Astrocyte (in vitro differentiated cells and primary cell): ENCODE results near the gene ECI1. TPM values are rescaled to one million over a fixed set of nuclear protein-coding genes. Genes with fewer than 3 reads are reported as not detected.

Experiments used
- DNase-seq: peaks from one replicate; pipeline ENCODE4 v3.0.0-alpha.2; 2010; ENCODE audit warnings: low read depth
- FAIRE-seq: peaks from 2 replicates; lab custom pipeline; 2011; peaks lifted over from hg19 to GRCh38; lab: Jason Lieb, UNC
- H2AFZ ChIP-seq: 2 replicates; pipeline ENCODE4 v1.6.0; 2012; ENCODE audit warnings: low read depth, low read length, inconsistent platforms
- H3K27ac ChIP-seq: 2 replicates; pipeline ENCODE4 v1.5.1; 2011; ENCODE audit warnings: low read depth, low read length, inconsistent platforms
- H3K27me3 ChIP-seq: 2 replicates; pipeline ENCODE4 v1.6.0; 2011; ENCODE audit warnings: low read length, inconsistent platforms; ENCODE audit not compliant: insufficient read depth
- H3K36me3 ChIP-seq: 2 replicates; pipeline ENCODE4 v1.5.1; 2011; ENCODE audit warnings: low read length, inconsistent platforms; ENCODE audit not compliant: insufficient read depth
- H3K4me1 ChIP-seq: 2 replicates; pipeline ENCODE4 v1.5.1; 2011; ENCODE audit warnings: low read length, inconsistent platforms; ENCODE audit not compliant: insufficient read depth
- H3K4me2 ChIP-seq: 2 replicates; pipeline ENCODE4 v1.6.0; 2012; ENCODE audit warnings: low read length, inconsistent platforms
- H3K4me3 ChIP-seq: 2 replicates; pipeline ENCODE4 v1.5.1; 2011; ENCODE audit warnings: low read depth, mild to moderate bottlenecking, low read length, inconsistent platforms; ENCODE audit not compliant: insufficient read depth
- H3K79me2 ChIP-seq: 2 replicates; pipeline ENCODE4 v1.6.0; 2012; ENCODE audit warnings: mild to moderate bottlenecking, low read length, inconsistent platforms; ENCODE audit not compliant: insufficient read depth
- H3K9ac ChIP-seq: 2 replicates; pipeline ENCODE4 v1.6.0; 2012; ENCODE audit warnings: mild to moderate bottlenecking, low read length, inconsistent platforms
- H3K9me3 ChIP-seq: 2 replicates; pipeline ENCODE4 v1.5.1; 2012; ENCODE audit warnings: low read depth, mild to moderate bottlenecking, low read length, inconsistent platforms; ENCODE audit not compliant: insufficient read depth
- H4K20me1 ChIP-seq: 2 replicates; pipeline ENCODE4 v1.6.0; 2012; ENCODE audit warnings: low read length, inconsistent platforms; ENCODE audit not compliant: insufficient read depth
- H3K27ac Mint-ChIP-seq: one replicate; pipeline ENCODE4 v1.8.0; 2021; ENCODE audit warnings: mild to moderate bottlenecking, mixed read lengths; ENCODE audit not compliant: unreplicated experiment
- H3K27me3 Mint-ChIP-seq: one replicate; pipeline ENCODE4 v1.8.0; 2021; ENCODE audit warnings: low read depth, mixed read lengths; ENCODE audit not compliant: unreplicated experiment
- H3K36me3 Mint-ChIP-seq: one replicate; pipeline ENCODE4 v1.8.0; 2021; ENCODE audit warnings: low read depth, mixed read lengths; ENCODE audit not compliant: unreplicated experiment
- H3K4me1 Mint-ChIP-seq: one replicate; pipeline ENCODE4 v1.8.0; 2021; ENCODE audit warnings: low read depth, mixed read lengths; ENCODE audit not compliant: unreplicated experiment
- H3K4me3 Mint-ChIP-seq: one replicate; pipeline ENCODE4 v1.8.0; 2021; ENCODE audit warnings: mild to moderate bottlenecking, moderate library complexity, mixed read lengths; ENCODE audit not compliant: unreplicated experiment
- H3K9me3 Mint-ChIP-seq: one replicate; pipeline ENCODE4 v1.8.0; 2021; ENCODE audit warnings: mild to moderate bottlenecking, mixed read lengths; ENCODE audit not compliant: unreplicated experiment
- CTCF ChIP-seq: IDR thresholded peaks from 2 replicates; pipeline ENCODE4 v1.5.1; 2011; ENCODE audit warnings: low read depth, mild to moderate bottlenecking, inconsistent platforms, low read length, moderate library complexity; ENCODE audit not compliant: insufficient read depth
- EZH2 ChIP-seq: IDR thresholded peaks from 2 replicates; pipeline ENCODE4 v1.6.1; 2012; ENCODE audit warnings: mild to moderate bottlenecking, low read length, inconsistent platforms; ENCODE audit not compliant: insufficient read depth
- total RNA-seq: library from RNA; stranded (reverse); gene quantifications from 2 replicates; pipeline ENCODE4 v1.2.1, GENCODE V29; 2021

The ECI1 gene
- total RNA-seq, 1 donor from 2014 or later: 53.4 TPM

DNA sequence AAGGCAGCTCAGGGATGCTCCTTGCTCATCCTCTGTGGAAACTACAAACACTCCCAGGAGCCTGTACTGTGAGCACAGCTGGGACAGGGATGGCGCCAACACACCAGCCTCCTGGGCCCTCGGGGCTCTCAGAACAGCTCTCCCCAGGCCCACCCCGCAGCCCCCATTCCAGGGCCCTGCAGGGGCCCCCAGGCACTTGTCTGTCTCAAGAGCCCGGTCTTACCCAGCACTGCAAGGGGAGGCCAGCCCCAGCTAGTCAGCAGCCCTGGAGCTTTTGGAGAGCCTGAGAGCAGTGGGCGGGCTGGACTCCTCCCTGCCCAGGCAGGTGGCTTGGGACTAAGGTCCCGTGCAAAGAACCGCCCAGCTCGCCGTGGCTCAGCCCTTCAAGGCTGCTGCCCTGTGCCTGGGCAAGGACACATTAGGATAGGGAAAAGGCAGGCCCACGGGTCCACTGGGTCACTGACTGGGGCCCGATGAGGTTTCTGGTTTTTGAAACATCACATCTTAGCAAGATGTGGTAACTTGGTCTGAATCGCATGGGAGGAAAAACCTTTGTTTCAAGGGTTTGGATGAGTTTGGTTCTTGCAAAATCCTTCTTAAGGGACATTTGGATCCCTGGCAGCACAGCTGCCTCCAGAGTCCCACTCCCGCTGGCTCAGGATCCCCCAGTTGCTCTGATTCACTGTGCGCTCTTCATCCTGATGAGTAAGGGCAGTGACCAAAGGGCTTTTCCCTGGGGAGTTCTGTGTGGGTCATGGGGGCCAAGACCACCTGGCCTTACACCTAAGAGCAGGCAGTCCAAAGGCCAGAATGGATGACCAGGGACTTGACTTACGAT, 12.3 kb downstream of the ECI1 start:
- Histone ChIP-seq H3K4me2 (no peak overlapping the region), H3K27me3 (peaks cover 4% of the 10 kb centered on the region), H3K9ac (no peak overlapping the region), H2AFZ (no peak overlapping the region), H3K4me3 (no peak overlapping the region), H3K4me1 (peaks cover 10% of the 10 kb centered on the region), H4K20me1 (peaks cover 33% of the 10 kb centered on the region), H3K9me3 (no peaks in the 10 kb centered on the region), H3K36me3 (no peaks in the 10 kb centered on the region), H3K27ac (no peak overlapping the region), H3K79me2 (no peaks in the 10 kb centered on the region)
- DNase-seq (no peak), FAIRE-seq (no peak)
- H3K4me3 Mint-ChIP-seq: no peak overlapping the region
- H3K27me3 Mint-ChIP-seq: no peaks in the 10 kb centered on the region
- H3K27ac Mint-ChIP-seq: no peak overlapping the region
- no peak for TF ChIP-seq CTCF
- TF ChIP-seq EZH2: no peak
- no peaks in the 10 kb centered on the region for H3K9me3 Mint-ChIP-seq
- peaks cover 5% of the 10 kb centered on the region for H3K36me3 Mint-ChIP-seq
- H3K4me1 Mint-ChIP-seq: no peaks in the 10 kb centered on the region

DNA sequence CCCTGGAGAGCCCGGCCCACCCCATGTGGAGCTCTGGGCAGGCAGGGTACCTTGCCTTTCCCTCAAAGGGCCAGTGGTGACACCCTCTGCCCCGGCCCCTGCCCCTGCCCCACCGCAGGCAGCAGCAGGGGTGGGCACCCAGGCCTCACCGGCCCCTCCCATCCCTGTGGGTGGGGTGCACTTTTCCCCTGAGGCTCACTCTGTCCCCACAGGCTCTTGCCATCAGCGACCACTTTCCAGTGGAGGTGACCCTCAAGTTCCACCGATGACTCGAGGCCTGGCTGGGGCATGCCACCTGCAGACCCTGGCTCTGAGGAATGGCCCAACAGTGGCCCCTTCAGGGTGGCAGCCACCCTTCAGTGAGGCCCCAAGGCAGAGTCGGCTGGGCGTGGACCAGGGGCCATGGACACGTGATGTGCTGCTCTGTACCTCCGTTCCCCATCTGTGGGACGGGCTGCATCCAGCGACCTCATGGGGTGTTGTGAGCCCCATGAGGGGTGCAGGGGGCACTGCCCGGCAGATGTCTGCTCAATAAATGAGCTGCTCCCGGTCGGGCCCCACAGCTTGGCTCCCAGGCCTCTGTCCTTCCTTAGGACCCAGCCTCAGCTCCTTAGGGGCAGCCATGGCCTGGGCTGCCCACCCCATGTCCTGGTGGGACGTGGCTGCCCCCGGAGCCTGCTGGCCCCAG, 13.1 kb downstream of the ECI1 start:
- H3K79me2 ChIP-seq: no peaks in the 10 kb centered on the region
- TF ChIP-seq EZH2: no peak
- no peak for TF ChIP-seq CTCF
- H3K36me3 ChIP-seq: no peaks in the 10 kb centered on the region
- Mint-ChIP-seq H3K9me3 (no peaks in the 10 kb centered on the region), H3K4me1 (no peaks in the 10 kb centered on the region), H3K27me3 (no peaks in the 10 kb centered on the region), H3K4me3 (no peak overlapping the region), H3K27ac (no peak overlapping the region), H3K36me3 (peaks cover 3% of the 10 kb centered on the region)
- H3K4me2 ChIP-seq: no peak overlapping the region
- no peak overlapping the region for H3K27ac ChIP-seq
- no peak for FAIRE-seq
- peaks cover 4% of the 10 kb centered on the region for H3K27me3 ChIP-seq
- no peak overlapping the region for H3K4me3 ChIP-seq
- no peak overlapping the region for H2AFZ ChIP-seq
- peaks cover 25% of the 10 kb centered on the region for H4K20me1 ChIP-seq
- no peak for DNase-seq
- peaks cover 10% of the 10 kb centered on the region for H3K4me1 ChIP-seq
- no peak overlapping the region for H3K9ac ChIP-seq
- H3K9me3 ChIP-seq: no peaks in the 10 kb centered on the region
